Heart left ventricle (tissue), 16 donors: ENCODE measurements around the gene MARCHF3. TPM values are rescaled to one million over a fixed set of nuclear protein-coding genes. Genes with fewer than 3 reads are reported as not detected.

Experiments used
- ATAC-seq, 4 donors: fragments of 200-7000 bp; cut with Tn5 transposase; one replicate each; pipeline ENCODE4 v1.9.1; 2020 to 2022; ENCODE audit warnings: moderate library complexity in 4 of 4, mild to moderate bottlenecking in 3 of 4, moderate number of reproducible peaks in 1 of 4
- DNase-seq, 5 donors: peaks; one replicate each; pipeline ENCODE4 v3.0.0-alpha.2; 2020
- H3K27ac ChIP-seq, 12 donors: fragments of 200-600 bp; sonication (generic) in 4 of 12; one replicate each; pipeline versions ENCODE4 v1.5.0 to v1.8.0; 2016 to 2022; ENCODE audit warnings: mild to moderate bottlenecking in 2 of 12
- H3K27me3 ChIP-seq, 9 donors: fragments of 200-600 bp; sonication (generic) in 2 of 9; one replicate each; pipeline versions ENCODE4 v1.5.1 to v1.8.0; 2016 to 2022; ENCODE audit warnings: mild to moderate bottlenecking in 3 of 9
- H3K36me3 ChIP-seq, 9 donors: fragments of 200-600 bp; sonication (generic) in 2 of 9; one replicate each; pipeline versions ENCODE4 v1.5.0 to v1.8.0; 2018 to 2022; ENCODE audit warnings: mild to moderate bottlenecking in 2 of 9
- H3K4me1 ChIP-seq, 12 donors: fragments of 200-600 bp; sonication (generic) in 4 of 12; one replicate each; pipeline versions ENCODE4 v1.5.0 to v1.8.0; 2016 to 2022; ENCODE audit warnings: mild to moderate bottlenecking in 3 of 12
- H3K4me3 ChIP-seq, 12 donors: fragments of 200-600 bp; sonication (generic) in 4 of 12; one replicate each; pipeline versions ENCODE4 v1.5.0 to v1.8.0; 2017 to 2022; ENCODE audit warnings: mild to moderate bottlenecking in 9 of 12, moderate library complexity in 4 of 12
- H3K9me3 ChIP-seq, 12 donors: fragments of 200-600 bp; sonication (generic) in 4 of 12; one replicate each; pipeline versions ENCODE4 v1.5.0 to v1.8.0; 2016 to 2022; ENCODE audit warnings: mild to moderate bottlenecking in 1 of 12
- POLR2A ChIP-seq, 2 donors: fragments of 450-650 bp; IDR thresholded peaks; one replicate each; pipeline ENCODE4 v1.6.1; 2017; ENCODE audit warnings: antibody characterized with exemption in 2 of 2, mild to moderate bottlenecking in 2 of 2, moderate library complexity in 2 of 2
- WGBS, 4 donors: extraction: QIAGEN DNeasy Blood & Tissue Kit in 2 of 4; methylation state at CpG; one replicate each; pipeline versions ENCODE4 v1.1.5 to v1.1.7; 2013 to 2018; 5-methylcytosine and 5-hydroxymethylcytosine counted together
- intact Hi-C, 10 donors: fragments of 100-400 bp; cut with DNase I; formaldehyde crosslinking; loops; one replicate each; pipeline versions ENCODE4 v1.11.1 to v1.14.2; 2022
- polyA plus RNA-seq, 2 donors: library from polyadenylated mRNA; stranded (reverse); fragments of 200-250 nt; gene quantifications; one replicate each; pipeline ENCODE4 v1.2.3, GENCODE V29; 2013
- total RNA-seq, 9 donors: library from RNA; depleted of rRNA in 2 of 9; stranded (reverse); fragments of >200 nt in 2 of 9; fragmentation: NEBNext Ultra II Directional in 3 of 9; extraction: Animal tissue kit (Norgen Biotek cat#: 25700) in 3 of 9; gene quantifications; one replicate each; pipeline versions ENCODE4 v1.1.0 to v1.2.4, GENCODE V29; 2016 to 2023
- TF ChIP-seq, protein P1 (sequence below), 12 donors: fragments of 200-600 bp; sonication (generic) in 4 of 12; IDR thresholded peaks; one replicate each; pipeline versions ENCODE4 v1.5.0 to v1.8.0; 2018 to 2022; ENCODE audit warnings: antibody characterized with exemption in 12 of 12, mild to moderate bottlenecking in 5 of 12
- donor health status: ischemic (EF 13 %, LVEDD 7.1; RV severe dilation, severe dysfunction).
- donor health status: healthy with polysubstance abuse.
- donor health status: DM: no; HTN: yes; CAD: no.
- donor health status: DM: no; HTN: no; CAD: no.
- donor health status: ischemic (EF 25% LVEDD 6.9; RV normal size, moderate dysfunction).
- donor health status: ischemic (EF 25% LVEDD 5.7; RV mildly dilated, moderate dysfunction).
- donor health status: healthy.
- donor health status: DM: yes; HTN: yes; CAD: no.
- donor health status: ischemic (EF 35%, LVEDD 5.7; RV mildly dilated, moderate dysfunction).
- donor health status: nonischemic (EF 11% LVEDD 7.7; RV severe dilation, severe dysfunction).
- donor health status: DM: yes; HTN: yes; CAD: no.
- donor health status: PGD.
- donor health status: ischemic (EF 29% LVEDD 5.4; RV normal size, mild dysfunction).
- donor health status: nonischemic (EF 23%, LVEDD 6.1; RV moderate dilation, normal function).

MARCHF3 gene
- total and polyA plus RNA-seq, 11 donors: 9.9 to 113 (median 38.0) TPM

DNA sequence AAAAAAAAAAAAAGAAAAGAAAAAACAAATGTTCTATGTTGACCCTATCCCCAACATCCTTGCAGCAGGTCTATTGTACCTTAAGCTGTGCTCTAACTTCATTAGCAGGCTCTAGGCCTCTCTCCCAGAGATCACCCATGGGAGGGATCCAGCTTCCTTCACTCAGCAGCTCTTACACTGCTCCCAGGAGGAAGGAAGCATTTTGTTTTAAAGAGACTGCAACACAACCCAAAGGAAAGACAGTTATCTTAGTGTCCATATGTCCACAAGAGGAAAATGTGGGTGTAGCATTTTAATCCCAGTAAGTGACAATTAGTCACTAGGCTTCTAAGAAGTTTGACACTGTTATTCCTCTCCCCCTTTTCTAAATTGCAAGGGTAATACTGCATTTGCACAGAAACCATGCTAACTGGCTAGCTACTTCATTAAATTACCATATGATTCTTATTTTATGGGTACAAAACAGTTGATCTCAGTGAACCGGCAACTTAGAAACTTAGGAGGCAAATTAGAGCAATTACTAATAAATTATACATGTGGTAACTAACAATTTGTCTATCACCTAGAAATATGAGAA lies 58.8 kb downstream of the MARCHF3 start:
- no peak for DNase-seq
- peak in 3 of 4 donors; percentile 66 to 75 (median 68) for ATAC-seq
- H3K4me1 ChIP-seq: peaks cover 3 to 46% (median 36%) of the 10 kb centered on the region in 12 donors
- no peaks in the 10 kb centered on the region for H3K36me3 ChIP-seq
- H3K27me3 ChIP-seq: no peaks in the 10 kb centered on the region
- no peaks in the 10 kb centered on the region for H3K9me3 ChIP-seq
- intact Hi-C loops: loop anchor here in 6 of 10 donors (5.0 to 10.0 kb wide), 4 partner anchors 36 to 61 kb away; partner anchors contain the start of gene MARCHF3 (in 1 of the 6)
- WGBS, 4 donors: 58 to 72% (median 67%) methylated on average over 1 of the region's 1 CpG
- no peak overlapping the region for H3K4me3 ChIP-seq
- peak overlapping the region in 11 of 12 donors; percentile 2 to 82 (median 68) for H3K27ac ChIP-seq
- no peak for TF ChIP-seq POLR2A (IDR thresholded peaks at IDR 0.05)
- TF ChIP-seq, protein P1, sequence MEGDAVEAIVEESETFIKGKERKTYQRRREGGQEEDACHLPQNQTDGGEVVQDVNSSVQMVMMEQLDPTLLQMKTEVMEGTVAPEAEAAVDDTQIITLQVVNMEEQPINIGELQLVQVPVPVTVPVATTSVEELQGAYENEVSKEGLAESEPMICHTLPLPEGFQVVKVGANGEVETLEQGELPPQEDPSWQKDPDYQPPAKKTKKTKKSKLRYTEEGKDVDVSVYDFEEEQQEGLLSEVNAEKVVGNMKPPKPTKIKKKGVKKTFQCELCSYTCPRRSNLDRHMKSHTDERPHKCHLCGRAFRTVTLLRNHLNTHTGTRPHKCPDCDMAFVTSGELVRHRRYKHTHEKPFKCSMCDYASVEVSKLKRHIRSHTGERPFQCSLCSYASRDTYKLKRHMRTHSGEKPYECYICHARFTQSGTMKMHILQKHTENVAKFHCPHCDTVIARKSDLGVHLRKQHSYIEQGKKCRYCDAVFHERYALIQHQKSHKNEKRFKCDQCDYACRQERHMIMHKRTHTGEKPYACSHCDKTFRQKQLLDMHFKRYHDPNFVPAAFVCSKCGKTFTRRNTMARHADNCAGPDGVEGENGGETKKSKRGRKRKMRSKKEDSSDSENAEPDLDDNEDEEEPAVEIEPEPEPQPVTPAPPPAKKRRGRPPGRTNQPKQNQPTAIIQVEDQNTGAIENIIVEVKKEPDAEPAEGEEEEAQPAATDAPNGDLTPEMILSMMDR (IDR thresholded peaks at IDR 0.05): no peak

DNA sequence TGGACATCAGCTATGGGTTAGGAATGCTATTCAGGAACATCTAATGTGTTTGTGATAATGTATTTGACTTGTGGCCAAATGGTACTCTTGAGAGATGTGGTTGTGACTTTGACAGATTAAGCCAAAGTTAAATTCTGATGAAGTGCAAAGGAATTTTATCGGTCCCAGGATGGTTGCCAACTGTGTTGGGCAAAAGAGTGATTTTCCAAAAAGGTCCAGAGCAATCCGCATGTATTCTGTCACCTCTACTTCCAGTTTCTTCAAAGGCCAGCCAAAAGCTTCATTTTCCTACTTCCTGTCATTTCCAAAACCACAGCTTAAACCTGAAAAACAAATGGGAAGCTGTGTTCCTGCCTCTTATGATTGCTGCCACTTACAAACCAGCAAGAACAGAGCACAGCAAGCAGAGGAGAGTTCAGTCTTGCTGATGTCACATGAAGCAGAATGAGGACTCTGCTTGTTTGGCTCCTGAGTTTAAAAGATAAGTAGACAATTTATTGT lies 59.8 kb downstream of the MARCHF3 start:
- DNase-seq (peak in 3 of 5 donors; percentile 45 to 53 (median 51)), ATAC-seq (peak; percentile 69 to 81 (median 72))
- intact Hi-C loops: loop anchor here in 6 of 10 donors (5.0 to 10.0 kb wide), 4 partner anchors 37 to 62 kb away; partner anchors contain the start of gene MARCHF3 (in 1 of the 6)
- Histone ChIP-seq H3K4me1 (peaks cover 3 to 43% (median 36%) of the 10 kb centered on the region in 12 donors), H3K27me3 (no peaks in the 10 kb centered on the region), H3K27ac (peak overlapping the region; percentile 2 to 82 (median 68)), H3K4me3 (no peak overlapping the region), H3K9me3 (no peaks in the 10 kb centered on the region), H3K36me3 (no peaks in the 10 kb centered on the region)
- 5 to 8% (median 7%) methylated on average over 2 of the region's 2 CpGs for WGBS, 4 donors
- TF ChIP-seq, protein P1 (IDR thresholded peaks at IDR 0.05): no peak
- TF ChIP-seq POLR2A (IDR thresholded peaks at IDR 0.05): no peak

DNA sequence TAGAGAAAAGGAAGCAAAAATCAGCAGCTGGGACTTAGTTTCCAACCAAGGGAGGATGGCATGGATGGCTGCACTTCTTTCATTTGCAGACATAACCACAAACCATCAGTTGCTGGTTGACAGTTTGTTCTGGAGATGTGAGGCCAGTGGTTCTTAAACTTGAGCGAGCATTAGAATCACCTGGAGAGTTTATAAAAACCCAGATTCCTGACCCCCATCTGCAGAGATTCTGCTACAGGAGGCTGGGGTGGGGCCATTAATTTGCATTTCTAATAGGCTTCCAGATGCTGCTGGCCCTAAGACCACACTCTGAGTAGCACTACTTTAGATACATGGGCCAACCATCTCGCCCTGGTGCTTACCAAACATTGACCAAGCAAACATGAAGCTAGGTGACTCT lies 60.8 kb downstream of the MARCHF3 start:
- Histone ChIP-seq H3K9me3 (no peaks in the 10 kb centered on the region), H3K4me1 (peaks cover 3 to 43% (median 36%) of the 10 kb centered on the region in 12 donors), H3K4me3 (no peak overlapping the region), H3K27me3 (no peaks in the 10 kb centered on the region), H3K27ac (peak overlapping the region in 6 of 12 donors; percentile 22 to 79 (median 70)), H3K36me3 (no peaks in the 10 kb centered on the region)
- intact Hi-C loops: loop anchor here in 1 of 10 donors (5.0 kb wide), 1 partner anchor 58 kb away; no protein-coding TSS in a partner anchor
- TF ChIP-seq, protein P1 (IDR thresholded peaks at IDR 0.05): no peak
- no peak for TF ChIP-seq POLR2A (IDR thresholded peaks at IDR 0.05)
- DNase-seq: no peak
- 95 to 100% (median 96%) methylated on average over 2 of the region's 2 CpGs for WGBS, 4 donors
- no peak for ATAC-seq

DNA sequence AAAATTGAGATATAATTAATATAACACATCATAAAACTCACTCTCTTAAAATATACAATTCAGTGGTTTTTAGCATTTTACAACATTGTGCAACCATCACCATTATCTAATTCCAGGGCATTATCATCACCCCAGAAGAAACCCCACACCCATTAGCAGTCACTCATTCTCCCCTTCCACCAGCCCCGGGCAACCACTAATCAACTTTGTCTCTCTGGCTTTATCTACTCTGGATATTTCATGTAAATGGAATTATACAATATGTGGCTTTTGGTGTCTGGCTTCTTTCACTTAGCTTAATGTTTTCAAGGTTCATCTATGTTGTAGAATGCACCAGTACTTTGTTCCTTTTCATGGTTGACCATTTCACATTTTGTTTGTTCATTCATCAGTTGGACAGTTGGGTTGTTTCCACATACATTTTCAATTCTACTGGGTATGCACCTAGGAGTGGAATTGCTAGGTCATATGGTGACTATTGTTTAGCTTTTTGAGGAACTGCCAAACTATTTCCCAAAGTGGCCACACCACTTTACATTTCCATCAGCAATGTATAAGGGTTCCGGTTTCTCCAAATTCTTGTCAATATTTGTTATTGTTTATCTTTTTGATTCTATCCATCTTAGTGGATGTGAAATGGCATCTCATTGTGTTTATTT lies 62.4 kb downstream of the MARCHF3 start:
- no peak for DNase-seq
- Histone ChIP-seq H3K36me3 (no peaks in the 10 kb centered on the region), H3K27ac (no peak overlapping the region), H3K4me3 (no peak overlapping the region), H3K27me3 (no peaks in the 10 kb centered on the region), H3K4me1 (peaks cover 3 to 42% (median 32%) of the 10 kb centered on the region in 12 donors), H3K9me3 (no peaks in the 10 kb centered on the region)
- intact Hi-C loops: loop anchor here in 1 of 10 donors (5.0 kb wide), 1 partner anchor 59 kb away; no protein-coding TSS in a partner anchor
- ATAC-seq: no peak
- no peak for TF ChIP-seq POLR2A (IDR thresholded peaks at IDR 0.05)
- TF ChIP-seq, protein P1 (IDR thresholded peaks at IDR 0.05): no peak
- 90 to 95% (median 91%) methylated on average over 2 of the region's 2 CpGs for WGBS, 4 donors
